Central memory CD8-positive, alpha-beta T cell (primary cell): ENCODE measurements around the gene FYB1.
A peak's percentile ranks its signal among the peaks of the same experiment; 100 is the strongest.

Experiments used
- ATAC-seq: fragments of 150-1000 bp; cut with Tn5 transposase; replicated peaks from 2 replicates; pipeline ENCODE4 v1.10.0; 2022; ENCODE audit warnings: mild to moderate bottlenecking, moderate FRiP score, moderate number of reproducible peaks; ENCODE audit not compliant: poor library complexity, severe bottlenecking; ENCODE audit errors: extremely low read depth
- DNase-seq, 2 donors: peaks; one replicate each; pipeline ENCODE4 v3.0.0; 2021; ENCODE audit warnings: low spot score in 2 of 2
- H3K27ac Mint-ChIP-seq: one replicate; pipeline ENCODE4 v1.8.0; 2022; ENCODE audit warnings: low read depth, mild to moderate bottlenecking, moderate library complexity, mixed read lengths
- H3K27me3 Mint-ChIP-seq: one replicate; pipeline ENCODE4 v1.8.0; 2022; ENCODE audit warnings: mixed read lengths
- H3K36me3 Mint-ChIP-seq: one replicate; pipeline ENCODE4 v1.8.0; 2022; ENCODE audit warnings: mild to moderate bottlenecking, moderate library complexity, mixed read lengths; ENCODE audit not compliant: insufficient read depth
- H3K4me1 Mint-ChIP-seq: one replicate; pipeline ENCODE4 v1.8.0; 2022; ENCODE audit warnings: mixed read lengths
- H3K4me3 Mint-ChIP-seq: one replicate; pipeline ENCODE4 v1.8.0; 2022; ENCODE audit warnings: mild to moderate bottlenecking, moderate library complexity, mixed read lengths
- H3K9me3 Mint-ChIP-seq: one replicate; pipeline ENCODE4 v1.8.0; 2022; ENCODE audit warnings: mixed read lengths

Gene FYB1

GRCh38 chr5:39211773-39212172 lies 7.6 kb downstream of the FYB1 start:
- H3K27ac Mint-ChIP-seq: peak overlapping the region; percentile 98
- peaks cover 99% of the 10 kb centered on the region for H3K4me1 Mint-ChIP-seq
- ATAC-seq (peak; percentile 27), DNase-seq (no peak)
- H3K4me3 Mint-ChIP-seq: peak overlapping the region; percentile 67
- no peaks in the 10 kb centered on the region for H3K27me3 Mint-ChIP-seq
- H3K36me3 Mint-ChIP-seq: peaks cover 25% of the 10 kb centered on the region
- H3K9me3 Mint-ChIP-seq: no peaks in the 10 kb centered on the region

DNA sequence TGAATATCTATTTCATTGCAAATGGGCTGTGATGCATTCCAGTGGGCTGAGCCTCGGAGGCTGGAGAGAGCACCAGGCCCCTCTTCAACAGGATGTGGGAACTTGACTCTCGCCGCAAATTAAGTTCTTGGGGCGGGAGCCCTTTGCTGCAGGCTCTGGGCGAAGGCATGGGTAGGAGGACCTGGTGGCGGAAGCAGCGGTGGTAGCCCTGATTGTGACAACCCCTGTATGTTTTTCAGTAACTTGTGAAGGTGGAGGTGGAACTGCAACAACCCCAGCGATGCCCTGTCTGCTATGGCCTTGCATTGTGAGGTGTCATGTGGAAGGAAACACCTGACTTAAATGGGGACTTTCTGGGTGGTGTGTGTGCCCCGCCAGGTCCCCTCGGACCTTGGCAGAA lies 9.4 kb downstream of the FYB1 start:
- Mint-ChIP-seq H3K27ac (peak overlapping the region; percentile 98), H3K4me3 (peak overlapping the region; percentile 67), H3K27me3 (no peaks in the 10 kb centered on the region), H3K9me3 (no peaks in the 10 kb centered on the region), H3K4me1 (peaks cover 92% of the 10 kb centered on the region), H3K36me3 (peaks cover 28% of the 10 kb centered on the region)
- peak; percentile 83 for ATAC-seq
- DNase-seq: peak; percentile 66 to 82

DNA sequence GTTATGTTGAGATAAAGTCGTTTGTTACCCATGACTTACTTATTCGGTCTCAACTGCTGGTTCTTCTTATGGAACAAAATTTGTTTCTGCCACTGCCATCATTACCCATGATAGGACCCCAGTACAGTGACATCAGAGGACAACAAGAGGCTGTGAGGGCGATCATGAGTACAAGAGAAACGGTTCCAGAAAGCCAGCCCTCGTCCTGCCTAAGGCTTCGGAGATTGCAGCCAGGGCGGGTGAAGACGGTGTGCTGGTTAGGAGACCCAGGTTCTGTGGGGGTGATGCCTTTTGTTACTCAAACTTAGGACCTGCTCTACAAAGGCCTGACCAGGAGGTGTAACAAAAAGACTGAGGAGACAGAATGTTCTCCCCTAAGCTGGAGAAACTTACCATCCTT lies 10.9 kb downstream of the FYB1 start:
- ATAC-seq: no peak
- Mint-ChIP-seq H3K27ac (peak overlapping the region; percentile 98), H3K4me3 (peak overlapping the region; percentile 67), H3K27me3 (no peaks in the 10 kb centered on the region), H3K36me3 (peaks cover 28% of the 10 kb centered on the region), H3K9me3 (no peaks in the 10 kb centered on the region), H3K4me1 (peaks cover 92% of the 10 kb centered on the region)
- DNase-seq: no peak

GRCh38 chr5:39207345-39208045 lies 11.9 kb downstream of the FYB1 start:
- Mint-ChIP-seq H3K27ac (peak overlapping the region; percentile 98), H3K9me3 (no peaks in the 10 kb centered on the region), H3K36me3 (peaks cover 26% of the 10 kb centered on the region), H3K4me1 (peaks cover 89% of the 10 kb centered on the region), H3K4me3 (peak overlapping the region; percentile 67), H3K27me3 (no peaks in the 10 kb centered on the region)
- no peak for DNase-seq
- ATAC-seq: no peak

DNA sequence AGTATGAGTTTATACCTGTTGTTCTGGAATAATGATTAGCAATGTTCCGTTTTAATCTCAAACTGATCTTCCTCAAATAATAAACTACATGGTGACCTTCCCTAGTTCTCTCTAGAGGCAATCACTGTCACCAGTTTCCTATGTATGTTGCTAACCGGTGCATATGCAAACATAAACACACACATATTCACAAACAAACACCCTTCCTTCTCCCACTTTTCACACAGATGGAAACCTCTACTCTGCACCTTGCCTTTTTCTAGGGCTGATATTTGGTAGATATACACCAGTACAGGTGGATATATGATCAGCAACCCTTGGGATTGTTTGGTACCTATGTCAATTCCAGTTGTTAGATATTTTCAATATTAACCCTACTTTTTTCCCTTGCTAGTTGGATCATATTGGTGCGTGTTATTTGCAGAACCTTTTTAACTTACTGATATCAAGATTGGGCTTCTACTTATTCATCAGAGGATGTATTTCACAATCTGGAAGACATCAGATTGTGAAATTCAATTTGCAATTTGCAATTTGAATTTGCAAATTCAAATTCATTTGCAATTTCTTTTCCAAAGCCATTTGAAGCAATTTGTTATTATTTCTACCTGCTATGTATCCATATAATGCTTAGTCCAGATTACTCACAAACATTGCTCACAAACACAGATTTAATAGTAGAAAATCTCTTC lies 12.6 kb downstream of the FYB1 start:
- peak overlapping the region; percentile 67 for H3K4me3 Mint-ChIP-seq

GRCh38 chr5:39205550-39205949 lies 13.8 kb downstream of the FYB1 start:
- Mint-ChIP-seq H3K27me3 (no peaks in the 10 kb centered on the region), H3K4me1 (peaks cover 85% of the 10 kb centered on the region), H3K27ac (peak overlapping the region; percentile 94), H3K4me3 (peak overlapping the region; percentile 89), H3K9me3 (no peaks in the 10 kb centered on the region), H3K36me3 (peaks cover 35% of the 10 kb centered on the region)
- no peak for ATAC-seq
- DNase-seq: no peak

More for the DNA sequence above, 12.6 kb downstream of the FYB1 start:
- H3K27ac Mint-ChIP-seq: peak overlapping the region; percentile 98
- H3K4me1 Mint-ChIP-seq: peaks cover 90% of the 10 kb centered on the region
- no peaks in the 10 kb centered on the region for H3K9me3 Mint-ChIP-seq
- H3K36me3 Mint-ChIP-seq: peaks cover 31% of the 10 kb centered on the region
- DNase-seq: no peak
- no peaks in the 10 kb centered on the region for H3K27me3 Mint-ChIP-seq
- no peak for ATAC-seq

DNA sequence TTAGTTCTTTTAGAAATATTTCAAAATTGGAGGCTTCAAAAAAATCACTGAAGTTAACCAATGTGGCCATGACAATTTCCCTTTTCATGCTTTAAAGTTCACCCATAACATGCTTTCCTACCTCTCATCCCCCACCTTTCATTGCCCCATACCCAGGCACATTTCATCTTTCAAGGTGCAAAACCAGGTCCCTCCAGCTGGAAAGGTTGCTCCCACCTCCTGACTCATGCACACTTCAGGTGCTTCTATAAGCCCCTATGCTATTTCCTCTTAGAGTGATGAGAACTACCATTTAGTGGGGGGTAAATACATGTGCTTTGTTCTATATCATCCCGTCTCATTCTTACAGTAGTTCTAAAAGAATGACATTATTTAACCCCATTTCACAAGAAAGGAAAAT lies 15.4 kb downstream of the FYB1 start:
- H3K4me3 Mint-ChIP-seq: peak overlapping the region; percentile 89
- H3K27me3 Mint-ChIP-seq: no peaks in the 10 kb centered on the region
- DNase-seq (no peak), ATAC-seq (no peak)
- H3K27ac Mint-ChIP-seq: peak overlapping the region; percentile 94
- peaks cover 30% of the 10 kb centered on the region for H3K36me3 Mint-ChIP-seq
- H3K9me3 Mint-ChIP-seq: no peaks in the 10 kb centered on the region
- peaks cover 79% of the 10 kb centered on the region for H3K4me1 Mint-ChIP-seq

- Mint-ChIP-seq H3K27me3 (no peaks in the 10 kb centered on the region), H3K4me3 (peak overlapping the region; percentile 89), H3K9me3 (no peaks in the 10 kb centered on the region), H3K36me3 (peaks cover 26% of the 10 kb centered on the region), H3K4me1 (peaks cover 74% of the 10 kb centered on the region), H3K27ac (peak overlapping the region; percentile 94)
- ATAC-seq (peak; percentile 19), DNase-seq (no peak)
Measured at GRCh38 chr5:39203275-39203922, 16.0 kb downstream of the FYB1 start.

DNA sequence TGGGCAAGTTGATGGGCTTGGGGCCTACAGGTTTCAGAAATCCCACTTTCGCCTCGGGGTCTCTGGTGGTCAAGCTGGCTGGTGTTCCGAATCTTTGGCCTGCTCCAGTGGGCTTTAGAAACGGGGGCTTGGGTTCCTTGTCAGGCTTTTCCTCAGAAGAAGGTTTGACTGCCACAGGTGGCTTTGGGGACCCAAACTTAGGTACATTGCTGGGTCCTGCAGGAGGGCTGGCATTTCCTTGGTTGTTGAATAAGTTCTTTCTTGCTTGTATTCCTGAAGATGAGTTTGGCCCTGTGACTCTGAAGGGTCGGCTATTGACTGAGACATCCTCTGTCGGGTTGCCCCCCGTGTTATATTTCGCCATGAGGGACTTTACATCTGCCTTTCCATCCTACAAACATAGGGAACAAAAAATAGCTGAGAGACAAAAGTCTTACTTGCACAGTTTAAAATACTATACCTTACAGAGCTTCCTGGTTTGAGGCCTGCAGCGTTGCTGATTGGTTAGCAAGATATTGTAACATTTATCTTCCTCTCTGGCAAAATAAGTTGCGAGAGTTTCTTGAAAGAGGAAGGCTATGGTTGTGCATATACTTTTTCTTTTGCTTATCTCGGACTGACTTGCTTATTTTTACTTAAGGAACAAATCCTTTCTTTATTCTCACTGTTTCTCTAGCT lies 16.6 kb downstream of the FYB1 start:
- Mint-ChIP-seq H3K4me1 (peaks cover 67% of the 10 kb centered on the region), H3K27ac (peak overlapping the region; percentile 94), H3K9me3 (no peaks in the 10 kb centered on the region), H3K36me3 (peaks cover 27% of the 10 kb centered on the region), H3K4me3 (peak overlapping the region; percentile 89), H3K27me3 (no peaks in the 10 kb centered on the region)
- DNase-seq (no peak), ATAC-seq (peak; percentile 55)

- no peaks in the 10 kb centered on the region for H3K9me3 Mint-ChIP-seq
- H3K4me3 Mint-ChIP-seq: peak overlapping the region; percentile 89
- H3K36me3 Mint-ChIP-seq: peaks cover 30% of the 10 kb centered on the region
- H3K27ac Mint-ChIP-seq: peak overlapping the region; percentile 94
- ATAC-seq (no peak), DNase-seq (no peak)
- H3K27me3 Mint-ChIP-seq: no peaks in the 10 kb centered on the region
- H3K4me1 Mint-ChIP-seq: peaks cover 61% of the 10 kb centered on the region
Measured at GRCh38 chr5:39201781-39202596, 17.4 kb downstream of the FYB1 start.

DNA sequence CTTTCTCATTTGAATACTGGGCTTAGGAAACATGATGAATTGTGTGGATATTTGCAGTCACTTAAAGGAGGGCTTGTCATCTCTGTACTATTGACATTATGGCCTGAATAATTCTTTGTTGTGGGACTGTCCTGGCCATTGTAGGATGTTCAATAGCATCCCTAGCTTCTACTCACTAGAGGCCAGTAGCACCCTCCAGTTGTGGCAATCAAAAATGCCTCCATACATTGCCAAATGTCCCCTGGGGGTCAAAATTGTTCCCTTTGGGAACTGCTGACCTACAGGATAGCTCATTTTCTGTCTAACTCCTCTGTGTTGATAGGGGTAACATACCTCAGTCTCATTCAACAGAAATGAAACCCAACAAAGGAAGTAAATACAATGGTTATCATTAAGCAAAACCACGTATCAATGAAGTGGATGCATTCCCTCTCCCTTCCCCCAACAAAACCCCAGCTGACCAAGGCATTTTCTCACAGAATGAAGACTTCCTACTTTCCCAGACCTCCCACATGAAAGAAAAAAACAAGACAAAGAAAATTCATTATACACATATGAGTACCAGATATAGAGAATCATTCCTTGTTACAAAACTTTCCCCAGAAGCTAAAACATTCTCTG lies 18.1 kb downstream of the FYB1 start:
- Mint-ChIP-seq H3K9me3 (no peaks in the 10 kb centered on the region), H3K36me3 (peaks cover 28% of the 10 kb centered on the region), H3K27me3 (no peaks in the 10 kb centered on the region), H3K4me1 (peaks cover 61% of the 10 kb centered on the region), H3K27ac (peak overlapping the region; percentile 94), H3K4me3 (peak overlapping the region; percentile 89)
- DNase-seq (no peak), ATAC-seq (peak; percentile 7)
